Measurements from ENCODE around the gene ALOX12. TPM values are rescaled to one million over a fixed set of nuclear protein-coding genes. Genes with fewer than 3 reads are reported as not detected.

The ALOX12 gene, protein sequence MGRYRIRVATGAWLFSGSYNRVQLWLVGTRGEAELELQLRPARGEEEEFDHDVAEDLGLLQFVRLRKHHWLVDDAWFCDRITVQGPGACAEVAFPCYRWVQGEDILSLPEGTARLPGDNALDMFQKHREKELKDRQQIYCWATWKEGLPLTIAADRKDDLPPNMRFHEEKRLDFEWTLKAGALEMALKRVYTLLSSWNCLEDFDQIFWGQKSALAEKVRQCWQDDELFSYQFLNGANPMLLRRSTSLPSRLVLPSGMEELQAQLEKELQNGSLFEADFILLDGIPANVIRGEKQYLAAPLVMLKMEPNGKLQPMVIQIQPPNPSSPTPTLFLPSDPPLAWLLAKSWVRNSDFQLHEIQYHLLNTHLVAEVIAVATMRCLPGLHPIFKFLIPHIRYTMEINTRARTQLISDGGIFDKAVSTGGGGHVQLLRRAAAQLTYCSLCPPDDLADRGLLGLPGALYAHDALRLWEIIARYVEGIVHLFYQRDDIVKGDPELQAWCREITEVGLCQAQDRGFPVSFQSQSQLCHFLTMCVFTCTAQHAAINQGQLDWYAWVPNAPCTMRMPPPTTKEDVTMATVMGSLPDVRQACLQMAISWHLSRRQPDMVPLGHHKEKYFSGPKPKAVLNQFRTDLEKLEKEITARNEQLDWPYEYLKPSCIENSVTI
- total RNA-seq, result 0.60 TPM

DNA sequence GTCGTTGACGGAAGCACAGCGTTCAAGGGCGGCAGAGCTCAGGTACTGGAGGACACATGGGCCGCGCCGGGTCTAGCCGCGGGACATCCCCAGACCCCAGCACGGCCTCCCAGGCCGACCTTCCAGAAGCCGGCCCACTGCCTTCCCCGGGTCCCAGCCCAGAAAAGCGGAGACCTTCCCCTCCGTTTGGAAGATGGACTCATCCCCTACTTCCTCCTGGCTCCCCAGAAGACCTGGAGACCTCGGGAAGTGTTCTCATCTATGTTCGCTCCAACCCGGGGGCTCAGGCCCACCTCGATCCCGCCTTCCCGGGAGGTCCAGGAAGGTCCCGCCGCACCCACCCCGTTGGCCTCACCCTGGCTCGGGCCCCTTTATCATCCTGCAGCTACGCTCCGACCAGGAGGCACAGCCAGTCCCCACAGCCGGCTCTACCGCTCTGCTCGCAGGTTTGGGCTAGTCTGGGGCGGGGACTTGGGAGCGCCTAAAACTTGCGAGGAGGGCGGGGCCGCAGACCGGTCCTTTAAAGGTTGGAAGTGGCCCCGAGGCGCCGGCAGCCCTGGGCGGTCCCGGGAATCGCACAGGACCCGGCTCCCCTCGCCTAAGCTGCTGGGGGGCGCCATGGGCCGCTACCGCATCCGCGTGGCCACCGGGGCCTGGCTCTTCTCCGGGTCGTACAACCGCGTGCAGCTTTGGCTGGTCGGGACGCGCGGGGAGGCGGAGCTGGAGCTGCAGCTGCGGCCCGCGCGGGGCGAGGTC lies at the start of gene ALOX12:
TSS of gene ALOX12 (plus strand) at position 550 of the 756 bp plus-strand sequence. CDS start at position 619, 69 bp downstream.

DNA sequence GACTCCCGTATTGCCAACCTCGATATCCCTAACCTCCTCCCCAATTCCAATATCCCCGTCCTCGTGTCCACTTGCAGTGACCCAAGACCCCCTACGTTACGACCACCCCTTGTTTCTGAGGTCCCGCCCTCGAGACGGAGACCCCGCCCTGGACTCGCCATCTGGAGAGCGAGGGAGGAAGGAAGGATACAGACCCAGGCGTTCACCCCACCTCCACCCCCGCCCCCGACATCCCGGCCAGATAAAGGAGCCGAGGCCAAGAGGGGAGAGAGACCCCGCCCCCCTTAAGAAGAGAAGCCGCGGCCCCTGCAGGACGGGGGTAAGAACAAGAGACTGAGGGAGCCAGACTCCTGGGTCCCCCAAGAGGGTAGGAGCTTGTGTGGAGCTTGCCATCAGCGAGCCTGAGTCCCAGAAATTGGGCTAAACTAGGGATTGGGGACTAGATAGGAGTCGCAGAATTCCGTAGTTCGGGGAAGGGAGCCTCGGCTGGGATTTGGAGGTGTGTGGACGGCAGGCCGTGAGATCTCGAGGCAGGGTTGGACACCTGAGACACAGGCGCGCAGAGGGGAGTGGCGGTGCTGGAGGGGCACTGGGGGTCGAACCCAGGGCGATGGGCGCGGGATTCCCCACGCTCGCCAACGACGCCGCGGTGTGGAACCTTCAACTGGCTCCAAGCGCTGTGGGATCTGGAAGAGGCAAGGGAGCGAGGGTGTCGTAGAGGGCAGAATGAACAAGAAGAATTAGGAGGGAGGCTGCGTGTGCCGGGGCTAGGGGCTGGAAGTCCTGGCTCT lies 27.1 kb downstream of the ALOX12 start, which contains the start of gene BCL6B:
TSS of gene BCL6B (plus strand) at position 270 of the 791 bp plus-strand sequence. CDS start 622 bp downstream, outside the sequence.

DNA sequence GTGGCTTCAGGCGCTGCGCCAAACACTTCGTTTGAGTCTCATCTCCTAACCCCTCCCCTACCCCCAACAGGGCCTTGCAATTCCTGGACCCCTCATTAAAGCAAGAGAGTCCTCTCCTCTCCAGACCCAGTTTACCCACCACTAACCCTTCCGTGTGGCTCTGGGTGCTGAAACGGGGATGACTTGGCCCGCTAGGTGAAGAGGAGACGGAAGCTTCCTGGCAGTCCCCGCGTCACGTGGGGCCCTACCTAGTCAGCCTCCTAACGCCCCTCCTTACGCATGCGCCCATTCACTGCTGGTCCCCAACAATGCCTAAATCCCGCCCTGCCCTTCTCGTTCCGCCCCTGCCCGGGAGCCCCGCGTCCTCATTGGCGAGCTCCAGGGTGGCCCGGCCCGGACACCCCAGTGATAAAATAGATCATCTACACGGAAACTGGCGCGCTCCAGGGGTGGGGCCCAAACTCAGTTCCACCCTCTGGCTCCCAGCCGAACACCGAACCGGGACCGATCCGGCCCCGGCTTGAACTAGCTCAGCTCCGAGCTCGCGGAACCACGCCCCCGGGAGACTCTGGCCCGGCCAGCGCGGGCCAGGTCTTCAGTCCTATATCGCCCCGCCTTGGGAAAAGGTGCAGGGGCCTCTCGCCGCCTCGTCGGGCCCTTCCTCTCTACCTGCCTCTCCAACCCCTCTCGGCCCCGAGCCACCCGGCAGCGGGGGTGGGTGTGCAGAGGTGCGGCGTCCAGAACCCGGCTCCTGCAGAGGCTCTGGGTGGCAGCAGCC lies 39.9 kb downstream of the ALOX12 start, which contains the start of gene SLC16A13:
TSS of gene SLC16A13 (plus strand) at position 425 of the 778 bp plus-strand sequence. CDS start 368 bp downstream, outside the sequence.

DNA sequence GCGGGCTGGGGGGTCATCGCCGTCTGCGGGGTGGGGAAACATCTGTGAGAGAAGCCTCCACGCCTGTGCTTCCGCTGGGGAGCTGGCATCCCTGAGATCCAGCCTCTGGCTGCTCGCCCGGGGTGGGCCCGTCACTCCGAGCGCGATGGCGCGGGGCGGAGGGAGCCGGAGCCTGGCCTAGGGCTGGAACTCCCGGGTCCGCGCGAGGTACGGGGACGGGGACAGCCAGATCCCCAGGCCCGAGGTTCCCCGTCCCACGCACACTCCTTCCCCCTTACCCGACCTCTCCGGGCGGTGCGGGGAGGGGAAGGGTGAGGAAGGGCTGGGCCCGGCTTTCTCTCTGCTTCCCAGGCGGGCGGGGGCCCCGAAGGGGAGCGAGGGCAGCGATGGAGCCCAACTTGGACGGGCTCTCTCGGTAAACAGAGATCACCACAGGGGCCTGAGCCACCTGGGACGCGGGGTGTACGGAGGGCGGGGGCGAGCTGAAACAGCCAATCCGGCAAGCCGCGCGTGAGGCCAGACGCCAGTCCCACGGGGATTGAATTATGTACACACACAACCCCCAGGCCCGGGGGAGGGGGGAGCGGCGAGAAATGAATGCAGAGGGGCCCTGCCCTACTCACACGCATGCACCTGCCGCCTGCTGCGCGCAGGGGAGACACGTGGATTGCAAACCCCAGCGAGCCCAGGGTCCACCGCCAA lies 47.8 kb downstream of the ALOX12 start, which contains the start of gene SLC16A11:
TSS of gene SLC16A11 (minus strand) at position 596 of the 702 bp plus-strand sequence. CDS start at position 17, 579 bp downstream.

Other genes with a start within 250 kb of the ALOX12 start
- 30.8 TPM for gene XAF1, start 240.0 kb upstream of the ALOX12 start, total RNA-seq
- gene FBXO39, start 219.8 kb upstream of the ALOX12 start, total RNA-seq, result 0.22 TPM
- 2.3 TPM for gene TEKT1, start 164.3 kb upstream of the ALOX12 start, total RNA-seq
- gene RNASEK, start 16.6 kb downstream of the ALOX12 start, total RNA-seq, result 45.5 TPM
- 5.4 TPM for gene BCL6B, start 27.0 kb downstream of the ALOX12 start, total RNA-seq
- gene SLC16A13, start 40.0 kb downstream of the ALOX12 start, total RNA-seq, result 0.44 TPM
- gene SLC16A11, start 48.0 kb downstream of the ALOX12 start, total RNA-seq, result 0.44 TPM
- 3.3 TPM for gene CLEC10A, start 84.2 kb downstream of the ALOX12 start, total RNA-seq
- gene ASGR2, start 118.8 kb downstream of the ALOX12 start, total RNA-seq, result 0.33 TPM
- 5.7 TPM for gene ASGR1, start 183.3 kb downstream of the ALOX12 start, total RNA-seq
- gene DLG4, start 223.8 kb downstream of the ALOX12 start, total RNA-seq, result 194 TPM
- 281 TPM for gene ACADVL, start 223.9 kb downstream of the ALOX12 start, total RNA-seq
- gene DVL2, start 238.5 kb downstream of the ALOX12 start, total RNA-seq, result 103 TPM
- gene PHF23, start 243.4 kb downstream of the ALOX12 start, total RNA-seq, result 27.5 TPM
- 310 TPM for gene GABARAP, start 246.4 kb downstream of the ALOX12 start, total RNA-seq

All from camera-type eye (tissue), 1 donor.